Stimulated activated CD4-positive, alpha-beta T cell treated with anti-CD3 and anti-CD28 coated beads, Interleukin-15, amount 100 ng/mL, for 48 hours (primary cell): ENCODE data around the gene MVK.

ENCODE experiments used
- DNase-seq, 2 donors: peaks; one replicate each; pipeline ENCODE4 v3.0.0-alpha.2; 2020; ENCODE audit warnings: low read depth in 2 of 2

Gene MVK

DNA sequence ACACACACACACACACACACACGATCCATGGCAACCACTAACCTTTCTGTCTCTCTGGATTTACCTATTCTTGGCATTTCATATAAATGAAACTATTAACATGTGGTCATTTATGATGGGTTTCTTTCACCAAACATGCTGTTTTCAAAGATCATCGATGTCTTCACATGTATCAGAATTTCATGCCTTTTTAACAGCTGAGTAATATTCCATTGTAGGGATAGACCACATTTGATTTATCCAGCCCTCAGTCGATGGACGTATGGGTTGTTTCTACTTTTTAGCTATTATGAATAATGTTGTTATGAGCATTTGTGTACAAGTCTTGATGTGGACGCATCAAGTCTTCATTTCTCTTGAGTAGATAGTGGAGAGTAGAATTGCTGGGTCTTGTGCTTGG lies 56.5 kb downstream of the MVK start:
- DNase-seq: no peak

GRCh38 chr12:109630815-109631214 lies 57.2 kb downstream of the MVK start:
- no peak for DNase-seq

- DNase-seq: no peak
Observed at GRCh38 chr12:109631302-109631701, 57.7 kb downstream of the MVK start.

- DNase-seq: no peak
Observed at GRCh38 chr12:109631751-109632150, 58.2 kb downstream of the MVK start.

GRCh38 chr12:109632342-109632741 lies 58.7 kb downstream of the MVK start:
- no peak for DNase-seq

DNA sequence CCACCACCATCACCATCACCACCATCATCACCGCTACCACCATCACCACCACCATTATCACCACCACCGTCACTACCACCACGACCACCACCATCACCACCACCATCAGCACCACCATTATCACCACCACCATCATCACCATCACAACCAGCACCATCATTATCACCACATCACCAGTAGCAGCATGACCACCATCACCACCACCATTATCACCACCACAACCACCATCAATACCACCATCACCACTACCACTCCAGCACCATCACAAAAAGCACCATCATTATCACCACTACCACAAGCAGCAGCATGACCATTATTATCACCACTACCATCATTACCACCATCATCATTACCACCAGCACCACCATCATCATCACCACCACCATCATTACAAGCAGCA lies 62.1 kb downstream of the MVK start:
- DNase-seq: no peak

GRCh38 chr12:109637348-109637747 lies 63.8 kb downstream of the MVK start:
- no peak for DNase-seq

DNA sequence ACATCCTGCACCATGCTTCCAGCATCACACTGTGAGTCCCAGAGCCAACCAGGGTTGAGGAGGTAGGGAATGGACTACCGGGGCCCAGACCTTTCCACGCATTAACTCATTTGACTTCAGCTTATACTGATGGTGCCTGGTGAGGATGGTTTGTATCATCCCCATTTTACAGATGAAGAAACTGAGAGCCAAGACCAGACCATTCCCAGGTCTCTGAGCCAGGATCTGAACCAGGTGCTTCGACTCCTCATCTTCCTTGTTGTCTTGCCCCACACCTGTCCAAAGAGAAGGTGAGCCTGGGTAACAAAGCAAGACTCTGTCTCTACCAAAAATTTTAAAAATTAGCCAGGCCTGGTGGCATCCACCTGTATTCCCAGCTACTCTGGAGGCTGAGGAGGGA lies 64.4 kb downstream of the MVK start:
- no peak for DNase-seq

- no peak for DNase-seq
Observed at GRCh38 chr12:109638735-109639134, 65.1 kb downstream of the MVK start.

GRCh38 chr12:109639151-109639872 lies 65.7 kb downstream of the MVK start:
- no peak for DNase-seq

DNA sequence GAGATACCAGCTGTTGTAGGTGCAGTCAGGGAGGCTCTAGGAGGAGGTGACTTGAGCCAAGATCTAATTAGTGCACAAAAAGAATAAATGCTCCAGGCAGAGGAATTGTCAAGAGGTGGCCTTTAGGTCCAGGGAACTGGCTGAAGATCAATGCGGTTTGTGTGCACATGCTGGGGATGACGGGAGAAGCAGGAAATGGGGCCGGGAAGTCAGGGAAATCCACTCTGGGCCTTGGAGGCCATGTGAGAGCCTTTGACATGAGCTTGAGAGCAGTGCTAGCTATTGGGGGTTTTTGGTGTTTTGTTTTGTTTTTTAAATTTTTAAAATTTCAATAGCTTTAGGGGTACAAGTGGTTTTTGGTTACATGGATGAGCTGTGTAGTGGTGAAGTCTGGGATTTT lies 67.4 kb downstream of the MVK start:
- DNase-seq: no peak

DNA sequence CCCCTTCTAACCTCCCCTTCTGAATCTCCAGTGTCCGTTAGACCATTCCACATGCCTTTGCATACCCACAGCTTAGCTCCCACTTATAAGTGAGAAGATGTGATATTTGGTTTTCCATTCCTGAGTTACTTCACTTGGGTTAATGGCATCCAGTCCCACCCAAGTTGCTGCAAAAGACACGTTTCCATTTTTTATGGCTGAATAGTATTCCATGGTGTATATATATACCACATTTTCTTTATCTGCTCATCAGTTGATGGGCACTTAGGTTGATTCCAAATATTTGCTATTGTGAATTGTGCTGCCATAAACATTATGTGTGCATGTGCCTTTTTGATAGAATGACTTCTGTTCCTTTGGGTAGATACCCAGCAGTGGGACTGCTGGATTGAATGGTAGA lies 67.8 kb downstream of the MVK start:
- no peak for DNase-seq

DNA sequence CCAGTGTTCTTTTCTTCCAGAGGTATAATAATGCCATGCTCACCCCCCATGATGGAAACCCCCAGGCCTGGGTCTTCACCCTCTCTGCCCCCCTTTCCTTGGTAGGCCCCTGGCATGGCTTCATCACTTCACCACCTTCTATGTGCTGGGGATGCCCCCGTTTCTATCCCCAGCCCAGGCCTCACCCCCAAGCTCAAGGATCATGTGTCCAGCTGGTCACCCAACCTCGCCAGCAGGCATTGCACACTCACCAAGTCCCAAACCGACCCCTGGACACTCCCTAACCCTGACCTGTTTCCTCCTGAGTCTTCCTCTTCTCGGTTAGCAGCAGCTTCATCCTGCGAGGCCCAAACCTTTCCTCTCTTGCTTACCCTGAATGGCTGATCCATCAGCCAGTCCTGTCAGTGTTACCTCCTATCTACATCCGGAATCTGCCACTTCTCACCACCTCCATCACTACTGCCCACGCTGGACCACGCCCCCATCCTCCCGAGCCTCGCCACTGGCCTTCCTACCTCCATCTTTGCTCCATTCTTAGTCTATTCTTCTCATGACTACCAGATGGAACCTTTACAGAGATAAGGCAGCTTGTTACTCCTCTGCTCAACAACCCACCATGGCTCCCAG lies 69.0 kb downstream of the MVK start:
- DNase-seq: no peak

GRCh38 chr12:109645194-109645593 lies 71.6 kb downstream of the MVK start:
- DNase-seq: no peak

- DNase-seq: no peak
Observed at GRCh38 chr12:109645708-109646107, 72.1 kb downstream of the MVK start.
